ENCODE data around the gene KLK12. TPM values are rescaled to one million over a fixed set of nuclear protein-coding genes. Genes with fewer than 3 reads are reported as not detected.
A peak's percentile ranks its signal among the peaks of the same experiment; 100 is the strongest.

KLK12 gene
- total and polyA plus RNA-seq, 2 of the 13 experiments (the other 11 are each of a cell fraction or from before 2014, with no cell fraction given), result not detected

GRCh38 chr19:51065221-51065960 is 30.6 kb upstream of the KLK12 start:
- H4K20me1 ChIP-seq (ENCODE audit: insufficient read depth, low read length), result no peaks in the 10 kb centered on the region
- no peak overlapping the region for H3K9ac ChIP-seq (ENCODE audit: insufficient read depth, low read depth, low read length)
- H3K27ac ChIP-seq (ENCODE audit: extremely low read length, insufficient read depth, low read length), result no peak overlapping the region
- H3K79me2 ChIP-seq (ENCODE audit: insufficient read depth, low read length), result no peaks in the 10 kb centered on the region
- POLR2A ChIA-PET, result no interaction called here
- WGBS (ENCODE audit: low lambda C conversion rate), result 22% methylated on average over 24 of the region's 25 CpGs
- no peaks in the 10 kb centered on the region for H3K4me1 ChIP-seq (ENCODE audit: insufficient read depth, low read length)
- H3K4me2 ChIP-seq (ENCODE audit: low read depth, low read length), result no peak overlapping the region
- no peak for TF ChIP-seq ZNF326 (CRISPR knock-in tag; IDR thresholded peaks at IDR 0.05; ENCODE audit: borderline replicate concordance)
- no peak overlapping the region for H3K4me3 ChIP-seq (replicated peaks in 1 of 3; ENCODE audit: insufficient read depth in 1 of 3, low read depth in 2 of 3, low read length in 3 of 3)
- H3K9me3 ChIP-seq (ENCODE audit: low read length), result no peaks in the 10 kb centered on the region
- BruUV-seq (replicated peaks), result no TSS peak
- CTCF ChIA-PET (ENCODE audit: low intra/inter-chr PET ratio, low total read pairs), result no interaction called here
- intact Hi-C loops (cut with micrococcal nuclease; ENCODE audit: unreplicated experiment), result no loop called here
- DNase-seq (ENCODE audit: low spot score), result no peak
- ATAC-seq, result no peak; the same call in 2 of the 3 replicates
- FAIRE-seq, result no peak
- no peaks in the 10 kb centered on the region for H3K36me3 ChIP-seq (replicated peaks in 1 of 2; ENCODE audit: control insufficient read depth in 1 of 2, insufficient read depth in 2 of 2, low read length in 2 of 2)
- in situ Hi-C loops (cut with HindIII; ENCODE audit: extremely low pct_ligation_motif_present, low pct_unique_long_range_greater_than_20kb), result no loop called here
- H3K27me3 ChIP-seq (ENCODE audit: control insufficient read depth in 1 of 2, insufficient read depth in 2 of 2, low read length in 2 of 2), result peaks cover 0 to 3% of the 10 kb centered on the region in 2 experiments; a peak in 2 of 5 replicates
- H2AFZ ChIP-seq (ENCODE audit: low read length), result no peak overlapping the region

- no peaks in the 10 kb centered on the region for H3K79me2 ChIP-seq (ENCODE audit: insufficient read depth, low read length)
- DNase-seq (ENCODE audit: low spot score), result no peak
- CTCF ChIA-PET (ENCODE audit: low intra/inter-chr PET ratio, low total read pairs), result no interaction called here
- H4K20me1 ChIP-seq (ENCODE audit: insufficient read depth, low read length), result no peaks in the 10 kb centered on the region
- in situ Hi-C loops (cut with HindIII; ENCODE audit: extremely low pct_ligation_motif_present, low pct_unique_long_range_greater_than_20kb) (no loop called here), intact Hi-C loops (cut with micrococcal nuclease; ENCODE audit: unreplicated experiment) (no loop called here)
- no peaks in the 10 kb centered on the region for H3K9me3 ChIP-seq (ENCODE audit: low read length)
- H3K36me3 ChIP-seq (replicated peaks in 1 of 2; ENCODE audit: control insufficient read depth in 1 of 2, insufficient read depth in 2 of 2, low read length in 2 of 2), result no peaks in the 10 kb centered on the region
- no TSS peak for BruUV-seq (replicated peaks)
- ATAC-seq, result no peak
- WGBS (ENCODE audit: low lambda C conversion rate), result 31% methylated on average over 24 of the region's 38 CpGs
- peaks cover 0 to 3% of the 10 kb centered on the region in 2 experiments; a peak in 2 of 5 replicates for H3K27me3 ChIP-seq (ENCODE audit: control insufficient read depth in 1 of 2, insufficient read depth in 2 of 2, low read length in 2 of 2)
- no peak within 1 kb of the TSS for H2AFZ ChIP-seq (ENCODE audit: low read length)
- FAIRE-seq, result no peak
- TF ChIP-seq ZBTB4 (CRISPR knock-in tag; IDR thresholded peaks at IDR 0.05; ENCODE audit: borderline replicate concordance) (no peak), ETV5 (CRISPR knock-in tag; IDR thresholded peaks at IDR 0.05; ENCODE audit: borderline replicate concordance) (no peak), PRDM4 (CRISPR knock-in tag; IDR thresholded peaks at IDR 0.05; ENCODE audit: borderline replicate concordance) (no peak), SOX13 (IDR thresholded peaks at IDR 0.05) (no peak), SOX13 (CRISPR knock-in tag; conservative IDR thresholded peaks at IDR 0.05 in 1 of 2, IDR thresholded peaks at IDR 0.05 in 1 of 2) (peak in 1 of 2 experiments; percentile 37; a peak in 1 of 4 replicates), SOX6 (IDR thresholded peaks at IDR 0.05) (no peak), SOX6 (CRISPR knock-in tag; IDR thresholded peaks at IDR 0.05) (peak; percentile 48; the same call in 1 of the 2 replicates)
- no peak within 1 kb of the TSS for H3K27ac ChIP-seq (ENCODE audit: extremely low read length, insufficient read depth, low read length)
- no peak within 1 kb of the TSS for H3K4me3 ChIP-seq (replicated peaks in 1 of 3; ENCODE audit: insufficient read depth in 1 of 3, low read depth in 2 of 3, low read length in 3 of 3)
- H3K4me1 ChIP-seq (ENCODE audit: insufficient read depth, low read length), result no peaks in the 10 kb centered on the region
- no peak within 1 kb of the TSS for H3K4me2 ChIP-seq (ENCODE audit: low read depth, low read length)
- POLR2A ChIA-PET, result no interaction called here
- no peak within 1 kb of the TSS for H3K9ac ChIP-seq (ENCODE audit: insufficient read depth, low read depth, low read length)
Measured at GRCh38 chr19:51064534-51065220, 29.9 kb upstream of the KLK12 start, which contains the start of gene KLK13. Gene KLK13 (minus strand): TSS chr19:51065092. CDS start chr19:51065067, 25 bp downstream.

All from HepG2 (cell line).